ENCODE results near the gene FAM131C. TPM values are rescaled to one million over a fixed set of nuclear protein-coding genes. Genes with fewer than 3 reads are reported as not detected.

FAM131C gene
- total and polyA plus RNA-seq, 2 experiments from 2014 or later, result 0.71 to 1.3 TPM

- H4K20me1 ChIP-seq (replicated peaks; ENCODE audit: insufficient read depth), result no peaks in the 10 kb centered on the region
- no peak overlapping the region for H3K4me3 ChIP-seq
- Mint-ChIP-seq H3K4me3 (0 out of 3 replicates have a peak overlapping the region, but pooled peaks have one; percentile 12), H3K27ac (no peak overlapping the region), H3K36me3 (ENCODE audit: low read depth) (no peaks in the 10 kb centered on the region), H3K4me1 (peaks cover 12% of the 10 kb centered on the region), H3K27me3 (ENCODE audit: insufficient read depth, low read depth, poor library complexity) (peaks cover 4% of the 10 kb centered on the region), H3K9me3 (no peaks in the 10 kb centered on the region)
- DNase-seq (ENCODE audit: low spot score) (no peak), ATAC-seq (peak; percentile 5; the same call in 2 of the 3 replicates)
- no peak overlapping the region for H3K4me2 ChIP-seq
- no peaks in the 10 kb centered on the region for H3F3A ChIP-seq (replicated peaks; ENCODE audit: low read depth)
- no peak overlapping the region for H2AFZ ChIP-seq
- H3K9me2 ChIP-seq (ENCODE audit: insufficient read depth), result no peaks in the 10 kb centered on the region
- H3K36me3 ChIP-seq (ENCODE audit: insufficient read depth), result no peaks in the 10 kb centered on the region
- TF ChIP-seq NANOG (IDR thresholded peaks at IDR 0.05; ENCODE audit: borderline replicate concordance), result no peak
- TF ChIP-seq ZNF462 (CRISPR knock-in tag; IDR thresholded peaks at IDR 0.05), result no peak
- TF ChIP-seq JUNB (IDR thresholded peaks at IDR 0.05; ENCODE audit: unreplicated experiment), result no peak
- TF ChIP-seq, protein P1, sequence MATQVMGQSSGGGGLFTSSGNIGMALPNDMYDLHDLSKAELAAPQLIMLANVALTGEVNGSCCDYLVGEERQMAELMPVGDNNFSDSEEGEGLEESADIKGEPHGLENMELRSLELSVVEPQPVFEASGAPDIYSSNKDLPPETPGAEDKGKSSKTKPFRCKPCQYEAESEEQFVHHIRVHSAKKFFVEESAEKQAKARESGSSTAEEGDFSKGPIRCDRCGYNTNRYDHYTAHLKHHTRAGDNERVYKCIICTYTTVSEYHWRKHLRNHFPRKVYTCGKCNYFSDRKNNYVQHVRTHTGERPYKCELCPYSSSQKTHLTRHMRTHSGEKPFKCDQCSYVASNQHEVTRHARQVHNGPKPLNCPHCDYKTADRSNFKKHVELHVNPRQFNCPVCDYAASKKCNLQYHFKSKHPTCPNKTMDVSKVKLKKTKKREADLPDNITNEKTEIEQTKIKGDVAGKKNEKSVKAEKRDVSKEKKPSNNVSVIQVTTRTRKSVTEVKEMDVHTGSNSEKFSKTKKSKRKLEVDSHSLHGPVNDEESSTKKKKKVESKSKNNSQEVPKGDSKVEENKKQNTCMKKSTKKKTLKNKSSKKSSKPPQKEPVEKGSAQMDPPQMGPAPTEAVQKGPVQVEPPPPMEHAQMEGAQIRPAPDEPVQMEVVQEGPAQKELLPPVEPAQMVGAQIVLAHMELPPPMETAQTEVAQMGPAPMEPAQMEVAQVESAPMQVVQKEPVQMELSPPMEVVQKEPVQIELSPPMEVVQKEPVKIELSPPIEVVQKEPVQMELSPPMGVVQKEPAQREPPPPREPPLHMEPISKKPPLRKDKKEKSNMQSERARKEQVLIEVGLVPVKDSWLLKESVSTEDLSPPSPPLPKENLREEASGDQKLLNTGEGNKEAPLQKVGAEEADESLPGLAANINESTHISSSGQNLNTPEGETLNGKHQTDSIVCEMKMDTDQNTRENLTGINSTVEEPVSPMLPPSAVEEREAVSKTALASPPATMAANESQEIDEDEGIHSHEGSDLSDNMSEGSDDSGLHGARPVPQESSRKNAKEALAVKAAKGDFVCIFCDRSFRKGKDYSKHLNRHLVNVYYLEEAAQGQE (IDR thresholded peaks at IDR 0.05; ENCODE audit: unreplicated experiment), result no peak
- TF ChIP-seq, protein P2, sequence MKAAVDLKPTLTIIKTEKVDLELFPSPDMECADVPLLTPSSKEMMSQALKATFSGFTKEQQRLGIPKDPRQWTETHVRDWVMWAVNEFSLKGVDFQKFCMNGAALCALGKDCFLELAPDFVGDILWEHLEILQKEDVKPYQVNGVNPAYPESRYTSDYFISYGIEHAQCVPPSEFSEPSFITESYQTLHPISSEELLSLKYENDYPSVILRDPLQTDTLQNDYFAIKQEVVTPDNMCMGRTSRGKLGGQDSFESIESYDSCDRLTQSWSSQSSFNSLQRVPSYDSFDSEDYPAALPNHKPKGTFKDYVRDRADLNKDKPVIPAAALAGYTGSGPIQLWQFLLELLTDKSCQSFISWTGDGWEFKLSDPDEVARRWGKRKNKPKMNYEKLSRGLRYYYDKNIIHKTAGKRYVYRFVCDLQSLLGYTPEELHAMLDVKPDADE (IDR thresholded peaks at IDR 0.05), result no peak
- TF ChIP-seq STAT1 (IDR thresholded peaks at IDR 0.05; ENCODE audit: unreplicated experiment), result no peak
- no peak for TF ChIP-seq ZNF331 (CRISPR knock-in tag; IDR thresholded peaks at IDR 0.05; ENCODE audit: low read depth)
- no peak for TF ChIP-seq EZH2 (IDR thresholded peaks at IDR 0.05; ENCODE audit: low read depth, unreplicated experiment)
- no peak for TF ChIP-seq ZNF114 (CRISPR knock-in tag; IDR thresholded peaks at IDR 0.05)
- no peak for TF ChIP-seq POLR2AphosphoS5 (IDR thresholded peaks at IDR 0.05; ENCODE audit: low read depth)
- TF ChIP-seq CTCF (conservative IDR thresholded peaks at IDR 0.05; ENCODE audit: low read depth in 2 of 2), result no peak
- TF ChIP-seq EZH2phosphoT487 (IDR thresholded peaks at IDR 0.05; ENCODE audit: unreplicated experiment), result no peak
- TF ChIP-seq CREB1 (CRISPR knock-in tag; IDR thresholded peaks at IDR 0.05; ENCODE audit: low read depth), result no peak
- H3K4me1 ChIP-seq (ENCODE audit: insufficient read depth), result peaks cover 5% of the 10 kb centered on the region; the same call in 1 of the 2 replicates
- H3K79me2 ChIP-seq (replicated peaks; ENCODE audit: insufficient read depth), result no peaks in the 10 kb centered on the region
- H3K27ac ChIP-seq (ENCODE audit: low read depth), result no peak overlapping the region
- no peaks in the 10 kb centered on the region for H3K27me3 ChIP-seq (ENCODE audit: insufficient read depth)
Observed at GRCh38 chr1:16050328-16050727, 23.1 kb downstream of the FAM131C start.

All from GM23338 (cell line).